MCF 10A (cell line): ENCODE results near the gene RGS19. TPM values are rescaled to one million over a fixed set of nuclear protein-coding genes. Genes with fewer than 3 reads are reported as not detected.

ENCODE experiments used
- BruUV-seq: library from RNA; stranded (reverse); fragments of 400-500 nt; replicated peaks from 2 replicates; lab custom pipeline; 2021; lab: Mats Ljungman, UMichigan
- CTCF ChIA-PET: fragments of 300-600 bp; sonication (Branson Sonifier 250); formaldehyde crosslinking; extraction: SDS; loops from one replicate; lab custom pipeline; 2021; ENCODE audit warnings: antibody characterized with exemption, inconsistent platforms; lab: Yijun Ruan, JAX
- POLR2A ChIA-PET: fragments of 300-600, 350-650 bp; sonication (Branson Sonifier 250); formaldehyde crosslinking; extraction: SDS; loops from one replicate; lab custom pipeline; 2020; ENCODE audit warnings: antibody characterized with exemption, inconsistent platforms; lab: Yijun Ruan, JAX
- DNase-seq: peaks from one replicate; pipeline ENCODE4 v3.0.0-alpha.2; 2018; ENCODE audit not compliant: unreplicated experiment
- H3K27ac Mint-ChIP-seq: one replicate; pipeline ENCODE4 v1.8.0; 2022; ENCODE audit warnings: mild to moderate bottlenecking, low read depth, mixed read lengths; ENCODE audit not compliant: unreplicated experiment
- H3K27me3 Mint-ChIP-seq: one replicate; pipeline ENCODE4 v1.8.0; 2022; ENCODE audit warnings: mixed read lengths; ENCODE audit not compliant: insufficient read depth, unreplicated experiment
- H3K36me3 Mint-ChIP-seq: one replicate; pipeline ENCODE4 v1.8.0; 2022; ENCODE audit warnings: mild to moderate bottlenecking, moderate library complexity, mixed read lengths; ENCODE audit not compliant: insufficient read depth, unreplicated experiment
- H3K4me1 Mint-ChIP-seq: one replicate; pipeline ENCODE4 v1.8.0; 2022; ENCODE audit warnings: mixed read lengths; ENCODE audit not compliant: insufficient read depth, unreplicated experiment
- H3K4me3 Mint-ChIP-seq: one replicate; pipeline ENCODE4 v1.8.0; 2022; ENCODE audit warnings: mild to moderate bottlenecking, moderate library complexity, mixed read lengths; ENCODE audit not compliant: unreplicated experiment
- H3K9me3 Mint-ChIP-seq: one replicate; pipeline ENCODE4 v1.8.0; 2022; ENCODE audit warnings: mixed read lengths; ENCODE audit not compliant: unreplicated experiment
- intact Hi-C: fragments of 100-400 bp; cut with micrococcal nuclease; formaldehyde crosslinking; loops from 2 replicates; pipeline ENCODE4 v1.14.1; 2022
- total RNA-seq: library from RNA; stranded (reverse); gene quantifications from 2 replicates; pipeline ENCODE4 v1.2.3, GENCODE V29; 2022
- TF ChIP-seq, protein P1 (sequence below): fragments of 200-600 bp; IDR thresholded peaks from one replicate; pipeline ENCODE4 v1.8.0; 2022; ENCODE audit warnings: antibody characterized with exemption, mild to moderate bottlenecking; ENCODE audit not compliant: unreplicated experiment

Gene RGS19
- total RNA-seq, 1 experiment from 2014 or later, result 8.8 TPM

DNA sequence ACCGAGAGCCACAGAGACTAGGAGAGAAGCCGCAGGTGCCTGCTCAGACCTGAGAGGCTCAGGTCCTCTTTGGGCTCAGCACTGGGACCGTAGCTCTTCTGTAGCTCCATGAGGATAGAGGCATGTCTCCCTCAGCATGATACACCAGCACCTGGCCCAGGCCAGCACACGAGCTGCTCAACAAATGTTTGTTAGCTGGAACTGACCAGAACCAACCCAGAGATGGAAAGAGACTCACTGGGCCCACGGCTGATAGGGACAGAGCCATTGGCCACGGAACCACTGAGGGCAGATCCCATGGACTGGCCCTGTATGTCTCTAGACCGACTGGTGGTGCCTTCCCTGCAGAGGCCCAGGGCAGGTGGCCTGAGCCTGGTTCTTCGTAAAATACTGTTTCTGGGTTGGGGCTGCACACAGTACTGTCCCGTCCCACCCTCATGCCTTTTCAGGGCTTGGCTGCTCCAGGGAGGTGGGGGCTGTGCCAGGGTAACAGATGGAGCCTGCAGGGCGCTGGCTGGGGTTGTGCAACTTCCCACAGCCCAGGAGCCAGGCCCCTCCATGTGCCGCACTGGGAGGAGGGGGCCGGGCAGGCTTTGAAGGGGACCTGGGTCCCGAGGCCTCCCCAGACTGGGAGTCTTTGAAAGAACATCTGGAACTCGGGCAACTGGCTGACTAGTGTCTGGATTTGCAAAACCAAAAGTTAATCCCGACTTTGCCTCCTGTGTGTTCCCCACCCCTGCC, 38.1 kb downstream of the RGS19 start:
- ChIA-PET CTCF (interaction anchor here (1.6 to 10.8 kb wide), 5 partner anchors 15 to 79 kb away, joined by 6 to 284 read pairs (median 37); partner anchors contain the start of genes OPRL1, RGS19 and TCEA2), POLR2A (interaction anchor here (0.6 to 3.8 kb wide), 10 partner anchors 10 to 1691 kb away, joined by 3 to 26 read pairs (median 3); partner anchors contain the start of genes PRPF6, SAMD10, TCEA2 and UCKL1)
- BruUV-seq, result no TSS peak
- TF ChIP-seq, protein P1, sequence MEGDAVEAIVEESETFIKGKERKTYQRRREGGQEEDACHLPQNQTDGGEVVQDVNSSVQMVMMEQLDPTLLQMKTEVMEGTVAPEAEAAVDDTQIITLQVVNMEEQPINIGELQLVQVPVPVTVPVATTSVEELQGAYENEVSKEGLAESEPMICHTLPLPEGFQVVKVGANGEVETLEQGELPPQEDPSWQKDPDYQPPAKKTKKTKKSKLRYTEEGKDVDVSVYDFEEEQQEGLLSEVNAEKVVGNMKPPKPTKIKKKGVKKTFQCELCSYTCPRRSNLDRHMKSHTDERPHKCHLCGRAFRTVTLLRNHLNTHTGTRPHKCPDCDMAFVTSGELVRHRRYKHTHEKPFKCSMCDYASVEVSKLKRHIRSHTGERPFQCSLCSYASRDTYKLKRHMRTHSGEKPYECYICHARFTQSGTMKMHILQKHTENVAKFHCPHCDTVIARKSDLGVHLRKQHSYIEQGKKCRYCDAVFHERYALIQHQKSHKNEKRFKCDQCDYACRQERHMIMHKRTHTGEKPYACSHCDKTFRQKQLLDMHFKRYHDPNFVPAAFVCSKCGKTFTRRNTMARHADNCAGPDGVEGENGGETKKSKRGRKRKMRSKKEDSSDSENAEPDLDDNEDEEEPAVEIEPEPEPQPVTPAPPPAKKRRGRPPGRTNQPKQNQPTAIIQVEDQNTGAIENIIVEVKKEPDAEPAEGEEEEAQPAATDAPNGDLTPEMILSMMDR, result no peak
- peak overlapping the region; percentile 27 for H3K27ac Mint-ChIP-seq
- DNase-seq, result no peak
- intact Hi-C loops, result no loop called here
- no peak overlapping the region for H3K4me3 Mint-ChIP-seq
- peaks cover 27% of the 10 kb centered on the region for H3K4me1 Mint-ChIP-seq
- H3K36me3 Mint-ChIP-seq, result peaks cover 7% of the 10 kb centered on the region
- no peaks in the 10 kb centered on the region for H3K27me3 Mint-ChIP-seq
- H3K9me3 Mint-ChIP-seq, result no peaks in the 10 kb centered on the region

DNA sequence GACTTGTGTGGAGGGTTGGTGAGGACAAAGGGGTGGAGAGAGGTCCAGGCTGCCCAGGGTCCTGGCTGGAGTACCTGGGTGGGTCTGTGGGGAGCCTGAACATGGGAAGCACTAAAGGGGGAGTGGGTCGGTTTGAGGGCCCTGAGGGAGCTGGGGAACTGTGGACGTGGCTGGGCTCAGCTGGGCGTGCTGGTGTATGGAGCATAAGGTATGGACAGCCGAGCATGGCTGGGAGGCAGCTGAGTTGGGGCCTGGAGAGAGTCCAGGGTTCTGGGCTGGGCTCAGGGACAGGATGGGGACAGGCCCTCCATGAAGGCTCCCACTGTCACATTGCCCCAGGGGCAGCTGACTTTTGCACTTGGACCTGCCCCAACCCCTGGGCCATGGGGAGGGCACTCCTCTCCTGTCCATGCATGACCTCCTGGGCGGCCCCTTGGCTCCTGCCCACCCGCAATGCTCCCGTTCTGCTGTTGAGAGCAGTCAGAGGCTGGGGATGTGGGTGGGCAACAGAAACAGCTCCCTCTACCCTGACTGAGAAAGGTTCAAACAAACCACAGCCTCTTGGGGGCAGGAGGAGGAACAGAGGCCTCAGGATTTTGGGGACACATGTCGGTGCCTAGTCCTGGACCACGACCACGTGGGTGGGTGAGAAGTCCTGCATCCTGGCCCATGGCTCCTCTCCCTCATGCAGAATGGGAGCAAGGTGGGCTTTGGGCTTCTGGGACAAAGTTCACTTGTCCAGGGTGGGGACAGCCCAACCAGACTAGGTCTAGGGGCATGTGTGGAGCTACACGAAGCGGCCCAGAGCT, 38.9 kb downstream of the RGS19 start:
- Mint-ChIP-seq H3K4me3 (peak overlapping the region; percentile 14), H3K27ac (peak overlapping the region; percentile 35), H3K4me1 (peaks cover 20% of the 10 kb centered on the region), H3K9me3 (no peaks in the 10 kb centered on the region), H3K27me3 (no peaks in the 10 kb centered on the region), H3K36me3 (peaks cover 11% of the 10 kb centered on the region)
- intact Hi-C loops, result no loop called here
- TF ChIP-seq, protein P1, result no peak
- no TSS peak for BruUV-seq
- DNase-seq, result no peak
- POLR2A ChIA-PET, result interaction anchor here (0.5 to 3.8 kb wide), 11 partner anchors 9 to 1690 kb away, joined by 3 to 26 read pairs (median 3); partner anchors contain the start of genes LKAAEAR1, PRPF6, SAMD10 and TCEA2
- CTCF ChIA-PET, result interaction anchor here (0.6 to 10.8 kb wide), 16 partner anchors 10 to 501 kb away, joined by 3 to 284 read pairs (median 8); partner anchors contain the start of genes OPRL1, RGS19 and TCEA2

DNA sequence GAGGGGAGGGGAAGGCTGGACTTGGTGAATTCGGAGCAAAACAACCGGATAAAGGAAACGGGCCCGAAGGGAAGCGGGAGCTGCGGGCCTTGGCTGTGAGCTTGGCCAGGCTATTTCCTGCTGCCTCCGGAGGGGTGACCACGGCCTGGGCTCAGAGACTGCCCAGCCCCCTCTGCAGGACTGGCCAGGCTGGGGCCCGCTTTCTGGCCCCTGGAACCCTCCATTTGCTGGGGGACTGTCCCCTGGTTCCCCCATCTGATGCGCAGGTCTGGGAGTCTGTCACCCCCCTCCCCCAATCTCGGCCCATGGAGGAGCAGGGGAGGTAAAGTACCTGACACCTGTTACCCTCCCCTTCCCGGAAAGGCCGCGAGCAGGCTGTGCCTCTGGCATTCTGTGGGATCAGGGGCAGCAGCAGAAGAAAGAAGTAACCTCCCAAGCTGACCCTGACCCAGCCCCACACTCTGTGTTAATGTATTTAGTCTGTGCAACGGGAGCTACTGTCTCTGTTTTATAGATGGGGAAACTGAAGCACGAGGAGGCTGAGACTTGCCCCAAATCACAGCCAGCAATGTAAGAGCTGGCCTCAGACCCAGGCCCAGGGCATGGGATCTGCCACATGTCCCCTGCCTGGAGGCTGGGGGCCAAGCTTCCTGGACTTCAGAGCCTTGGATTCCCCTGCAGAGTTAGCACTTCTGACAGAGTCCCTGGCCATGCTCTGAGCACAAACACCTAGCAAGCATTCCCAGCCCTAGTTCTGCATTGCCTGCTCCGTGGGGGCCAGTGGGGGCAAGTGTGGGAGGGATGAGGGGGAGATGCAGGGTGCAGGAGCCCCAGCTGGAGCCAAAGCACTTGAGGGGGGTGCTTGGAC, 39.8 kb downstream of the RGS19 start:
- DNase-seq, result no peak
- TF ChIP-seq, protein P1, result no peak
- intact Hi-C loops, result loop anchor here (1.0 to 2.0 kb wide), 3 partner anchors 18 to 81 kb away; partner anchors contain the start of gene PRPF6

More for the DNA sequence above, 39.8 kb downstream of the RGS19 start:
- Mint-ChIP-seq H3K4me3 (peak overlapping the region; percentile 65), H3K36me3 (peaks cover 18% of the 10 kb centered on the region), H3K27me3 (no peaks in the 10 kb centered on the region), H3K4me1 (peaks cover 11% of the 10 kb centered on the region), H3K27ac (peak overlapping the region; percentile 35), H3K9me3 (no peaks in the 10 kb centered on the region)
- POLR2A ChIA-PET, result interaction anchor here (0.6 to 3.8 kb wide), 17 partner anchors 9 to 291 kb away, joined by 3 to 26 read pairs (median 5); partner anchors contain the start of genes LKAAEAR1, PRPF6, SAMD10 and SOX18
- no TSS peak for BruUV-seq
- CTCF ChIA-PET, result interaction anchor here (0.5 to 10.8 kb wide), 37 partner anchors 8 to 500 kb away, joined by 3 to 284 read pairs (median 5); partner anchors contain the start of genes LKAAEAR1, OPRL1, RGS19 and TCEA2
